Stimulated activated CD8-positive, alpha-beta memory T cell treated with anti-CD3 and anti-CD28 coated beads, Interleukin-15, amount 100 ng/mL, for 48 hours (primary cell): ENCODE results near the gene DICER1.
"Not testable (repeated sequence)": the region's sequence is repeated elsewhere in the genome, so short reads cannot be mapped to it uniquely, and the experiment has no call there.

Experiments used
- DNase-seq, 2 donors: peaks; one replicate each; pipeline ENCODE4 v3.0.0-alpha.2; 2020; ENCODE audit warnings: low read depth in 2 of 2

The DICER1 gene

DNA sequence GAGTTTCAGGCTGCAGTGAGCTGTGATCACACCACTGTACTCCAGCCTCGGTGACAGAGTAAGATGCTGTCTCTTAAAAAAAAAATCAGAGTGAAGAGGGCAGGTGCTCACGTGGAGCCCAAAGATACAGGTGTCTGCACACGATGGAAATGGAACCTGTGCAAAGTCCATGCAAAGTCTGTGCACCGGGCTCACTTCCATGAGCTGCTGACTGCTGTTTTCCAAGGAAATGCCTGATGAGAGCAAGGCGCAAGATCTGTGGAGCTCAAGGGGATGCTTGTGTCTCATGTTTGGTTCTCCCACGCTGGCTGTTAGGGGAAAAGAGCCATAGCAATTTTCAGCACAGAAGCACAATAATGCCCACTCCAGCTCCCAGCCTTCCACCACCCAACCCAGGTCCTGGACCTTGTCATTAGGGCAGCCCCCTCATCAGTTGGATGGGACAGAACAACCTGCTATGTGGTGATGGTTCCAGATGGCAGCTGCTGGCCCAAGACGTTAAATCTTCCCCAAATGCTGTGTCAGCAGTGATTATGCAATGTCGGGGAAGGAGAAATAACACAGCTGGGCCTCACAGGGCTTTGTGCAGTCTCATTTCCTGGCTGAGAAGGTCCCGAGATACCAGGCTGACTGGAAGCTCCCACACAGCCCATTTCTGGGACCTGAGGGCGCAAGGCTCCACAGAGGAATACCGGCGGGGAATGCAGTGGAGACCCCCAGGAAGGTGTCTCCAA is 27.9 kb upstream of the DICER1 start:
- no peak for DNase-seq

DNA sequence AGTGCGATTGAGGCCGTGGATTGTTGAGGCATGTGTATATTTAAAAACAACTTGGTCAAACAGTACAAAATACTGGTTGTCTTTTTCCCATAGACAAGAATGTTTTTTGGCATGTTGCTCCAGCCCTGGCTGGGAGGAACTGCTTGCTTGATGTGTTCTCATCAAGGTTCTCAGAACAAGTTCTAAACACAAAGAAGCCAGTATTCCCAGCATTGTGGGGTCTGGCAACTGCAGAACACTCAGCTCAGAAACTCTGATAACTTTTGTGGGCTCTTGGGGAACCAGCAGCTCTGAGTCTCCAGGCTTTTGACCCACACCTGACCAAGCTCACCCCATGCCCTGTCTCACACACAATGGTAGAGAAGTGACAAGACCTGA is 27.1 kb upstream of the DICER1 start:
- DNase-seq, result no peak

DNA sequence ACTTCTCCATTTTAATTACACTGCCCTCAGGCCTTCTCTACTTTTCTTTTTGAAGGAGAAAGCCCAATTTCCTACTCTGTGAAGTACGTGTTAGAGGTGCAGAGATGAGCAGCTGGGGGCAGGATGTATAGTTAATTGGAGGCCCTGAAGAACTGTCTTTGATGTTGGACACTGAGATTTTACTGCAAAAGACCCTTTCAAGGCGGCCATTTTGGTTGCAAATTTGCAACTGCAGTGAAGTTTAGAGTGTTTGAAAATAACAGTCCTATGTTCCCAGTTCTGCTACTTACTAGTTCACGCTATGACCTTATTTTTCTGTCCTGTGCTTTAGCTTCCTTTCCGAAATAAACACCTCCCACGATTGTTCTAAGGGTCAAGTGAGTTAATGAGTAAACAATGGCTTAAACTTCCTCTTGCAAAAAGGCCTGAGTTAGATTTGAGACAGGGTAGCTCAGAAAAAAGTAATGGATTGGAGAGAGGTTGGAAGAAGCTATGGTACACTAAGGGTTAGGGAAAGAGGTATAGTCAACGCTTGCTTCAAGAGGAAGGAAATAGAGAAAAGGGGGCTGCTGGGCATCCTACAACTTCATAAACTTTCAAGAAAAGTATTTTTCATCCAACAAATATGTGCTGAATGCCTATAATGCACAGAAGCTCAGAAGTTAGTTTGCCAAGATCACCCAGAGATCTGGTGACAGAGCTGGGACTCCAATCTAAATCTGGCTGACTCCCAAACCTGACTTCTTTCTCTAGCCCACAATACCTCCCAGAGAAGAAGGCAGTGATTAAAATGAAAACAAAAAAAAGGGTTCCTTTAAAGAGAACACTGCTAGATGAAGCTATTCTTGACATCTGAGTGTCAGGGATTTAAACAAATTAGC is 26.4 kb upstream of the DICER1 start:
- DNase-seq, result no peak

DNA sequence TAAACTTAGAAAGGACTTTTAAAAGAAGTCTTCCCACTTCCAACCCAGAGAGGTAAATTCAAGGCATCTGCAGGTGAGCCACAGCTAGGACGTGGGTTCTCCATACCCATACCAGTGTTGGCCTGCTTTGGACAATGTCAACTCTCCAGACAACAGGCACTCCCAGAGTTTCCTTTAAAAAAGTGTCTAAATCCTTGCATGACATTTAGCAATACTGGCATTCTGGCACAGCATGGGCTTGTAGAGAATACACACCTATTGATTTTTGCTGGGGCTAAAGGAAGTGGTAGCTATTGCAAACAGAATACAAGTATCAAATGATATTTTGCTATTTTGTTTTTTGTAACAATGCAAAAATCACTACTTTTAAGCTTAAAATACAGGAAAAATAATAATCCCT is 25.8 kb upstream of the DICER1 start:
- DNase-seq, result no peak

DNA sequence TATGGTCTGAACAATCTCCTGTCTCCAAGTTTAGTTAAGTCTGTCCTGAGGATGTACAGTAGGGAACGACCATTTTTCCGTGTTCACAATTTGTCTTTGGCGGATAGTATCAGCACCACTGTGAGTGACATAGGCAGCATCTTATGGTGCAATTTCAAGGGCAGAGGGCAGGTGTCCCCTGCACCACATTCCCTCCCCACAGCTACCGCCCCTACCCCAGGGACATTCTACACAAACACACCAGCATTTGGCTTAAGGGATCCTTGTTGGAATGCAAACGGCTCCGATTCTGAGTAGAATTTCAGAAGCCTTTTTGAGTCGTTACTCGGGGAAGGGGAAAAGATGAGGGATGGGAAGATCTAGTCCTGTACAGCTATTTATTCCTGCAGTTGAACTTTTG is 25.1 kb upstream of the DICER1 start:
- no peak for DNase-seq

DNA sequence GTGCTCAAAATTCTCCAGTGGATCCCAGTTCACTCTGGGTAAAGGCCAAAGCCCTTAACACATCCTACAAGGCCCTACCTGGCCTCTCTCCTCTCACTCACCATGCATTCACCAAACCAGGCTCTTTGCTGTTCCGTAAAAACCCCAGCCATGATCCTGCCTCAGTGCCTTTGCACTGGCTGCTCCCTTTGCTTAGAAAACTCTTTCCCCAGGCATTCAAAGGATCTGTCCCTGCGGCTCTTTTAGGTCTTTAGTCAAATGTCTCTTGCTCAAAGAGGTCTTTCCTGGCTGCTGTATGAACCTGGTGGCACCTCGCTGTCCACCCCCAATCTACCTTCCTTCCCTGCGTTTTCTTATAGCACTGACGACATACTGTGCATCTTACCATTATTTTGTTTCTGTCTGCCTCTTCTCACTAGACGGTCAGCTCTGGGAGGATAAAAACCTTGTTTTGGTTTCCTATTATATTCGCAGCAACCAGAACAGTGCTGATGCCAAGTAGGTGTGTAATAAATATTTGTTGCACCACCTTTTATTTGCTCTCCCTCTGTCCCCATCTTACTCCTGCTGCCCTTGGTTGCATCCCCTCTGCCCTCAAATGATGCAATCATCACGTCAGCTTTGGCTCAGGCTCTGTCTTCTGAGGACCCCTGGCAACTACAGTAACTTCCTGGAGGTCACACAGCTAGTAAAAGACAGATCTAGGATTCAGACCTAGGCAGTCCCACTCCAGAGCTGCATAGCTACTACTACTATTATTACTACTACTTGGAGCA is 23.8 kb upstream of the DICER1 start:
- no peak for DNase-seq

DNA sequence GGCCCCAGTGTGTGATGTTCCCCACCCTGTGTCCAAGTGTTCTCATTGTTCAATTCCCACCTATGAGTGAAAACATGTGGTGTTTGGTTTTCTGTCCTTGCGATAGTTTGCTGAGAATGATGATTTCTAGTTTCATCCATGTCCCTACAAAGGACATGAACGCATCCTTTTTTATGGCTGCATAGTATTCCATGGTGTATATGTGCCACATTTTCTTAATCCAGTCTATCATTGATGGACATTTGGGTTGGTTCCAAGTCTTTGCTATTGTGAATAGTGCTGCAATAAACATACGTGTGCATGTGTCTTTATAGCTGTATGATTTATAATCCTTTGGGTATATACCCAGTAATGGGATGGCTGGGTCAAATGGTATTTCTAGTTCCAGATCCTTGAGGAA is 18.3 kb upstream of the DICER1 start:
- not testable (repeated sequence) for DNase-seq

DNA sequence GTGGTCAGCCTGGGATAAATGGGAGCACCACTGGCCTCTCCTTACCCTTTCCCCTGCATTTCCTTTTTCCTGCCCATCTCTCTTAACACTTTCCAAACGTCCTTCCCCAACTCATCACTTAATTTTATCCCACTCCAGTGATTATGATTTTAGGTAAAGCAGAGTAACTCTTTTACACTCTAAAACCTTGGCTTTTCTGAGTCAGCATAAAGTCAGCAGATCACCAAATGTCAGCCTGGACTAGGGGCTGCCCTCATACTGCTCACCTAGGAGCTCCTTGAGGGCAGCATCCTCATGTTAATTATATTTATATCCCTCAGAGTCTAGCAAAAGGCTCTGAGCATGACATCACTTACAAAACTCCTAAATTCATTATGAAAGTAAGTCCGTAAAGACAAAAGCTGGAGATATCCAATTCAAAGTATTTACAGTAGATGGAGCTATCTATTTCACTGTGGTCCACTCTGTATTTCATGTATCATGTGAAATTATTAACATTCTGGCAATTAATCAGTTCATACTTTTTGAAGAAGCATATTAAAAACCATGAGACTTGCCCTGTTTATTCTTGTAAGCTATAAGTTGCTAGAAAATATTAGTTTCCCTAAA is 17.0 kb upstream of the DICER1 start:
- DNase-seq, result no peak

DNA sequence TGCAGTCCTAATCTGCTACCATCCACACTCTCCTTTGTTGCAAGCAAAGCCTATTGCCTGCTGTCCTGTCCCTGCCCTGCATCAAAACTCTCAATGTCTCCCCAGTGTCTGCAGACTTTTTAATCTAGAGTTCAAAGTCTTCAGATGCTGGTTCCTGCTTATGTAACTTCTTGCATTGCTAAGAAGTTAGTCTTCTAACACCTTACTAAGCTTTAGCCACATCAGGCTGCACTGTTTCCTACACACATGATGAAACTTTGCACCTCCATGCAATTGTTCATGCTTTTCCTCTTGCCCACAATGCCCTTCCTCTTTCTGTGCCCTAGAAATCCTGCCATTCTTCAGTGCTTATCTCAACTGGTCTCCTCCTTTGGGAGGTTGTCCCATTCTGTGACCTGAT is 16.2 kb upstream of the DICER1 start:
- no peak for DNase-seq

DNA sequence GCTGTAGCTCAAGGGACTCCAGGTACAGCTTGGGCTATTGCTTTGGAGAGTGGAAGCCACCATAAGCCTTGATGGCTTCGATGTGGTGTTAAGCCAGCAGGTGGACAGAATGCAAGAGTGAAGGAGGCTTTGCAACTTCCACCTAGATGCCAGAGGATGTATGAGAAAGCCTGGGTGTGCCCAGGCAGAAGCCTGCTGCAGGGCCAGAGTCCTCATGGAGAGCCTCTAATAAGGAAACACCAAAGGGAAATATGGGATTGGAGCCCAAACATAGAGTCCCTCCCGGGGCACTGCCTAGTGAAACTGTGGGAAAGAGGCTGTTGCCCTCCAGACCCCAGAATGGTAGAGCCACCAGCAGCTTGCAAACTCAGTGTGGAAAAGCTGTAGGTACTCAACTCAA is 9.8 kb upstream of the DICER1 start:
- no peak for DNase-seq

DNA sequence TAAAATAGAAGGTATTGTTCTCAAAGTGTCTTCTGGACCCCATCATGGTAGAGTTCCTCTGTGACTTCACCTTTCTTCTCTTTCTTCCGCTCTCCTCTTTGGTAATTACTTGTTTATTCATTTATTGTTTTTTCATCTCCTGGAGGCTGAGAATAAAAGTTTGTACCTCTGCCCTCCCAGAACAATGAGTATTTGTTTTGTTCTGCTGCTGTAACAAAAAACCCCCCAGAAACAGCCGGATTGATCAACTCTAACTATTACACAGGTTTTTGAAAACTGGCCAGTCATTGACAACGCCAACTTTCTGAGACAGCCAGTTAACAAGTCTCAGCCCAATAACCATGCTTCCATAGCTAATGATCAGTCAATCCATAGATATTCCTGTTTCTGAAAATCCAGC is 8.2 kb upstream of the DICER1 start:
- DNase-seq, result no peak

DNA sequence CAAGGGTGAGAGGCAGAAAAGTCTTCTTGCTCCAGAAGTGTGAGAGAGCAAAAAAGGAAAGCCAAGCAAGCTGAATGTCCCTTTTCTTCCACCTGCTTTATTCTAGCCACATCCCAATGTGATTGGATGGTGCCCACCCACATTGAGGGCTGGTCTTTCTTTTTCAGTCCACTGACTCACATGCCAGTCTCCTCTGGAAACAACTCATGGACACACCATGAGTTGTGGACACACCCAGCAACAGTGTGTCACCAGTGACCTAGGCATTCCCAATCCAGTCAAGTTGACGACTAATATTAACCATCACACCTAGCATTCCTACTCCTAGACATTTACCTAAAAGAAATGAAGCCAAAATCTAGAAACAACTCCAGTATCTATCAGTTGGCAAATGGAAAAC is 7.2 kb upstream of the DICER1 start:
- no peak for DNase-seq

DNA sequence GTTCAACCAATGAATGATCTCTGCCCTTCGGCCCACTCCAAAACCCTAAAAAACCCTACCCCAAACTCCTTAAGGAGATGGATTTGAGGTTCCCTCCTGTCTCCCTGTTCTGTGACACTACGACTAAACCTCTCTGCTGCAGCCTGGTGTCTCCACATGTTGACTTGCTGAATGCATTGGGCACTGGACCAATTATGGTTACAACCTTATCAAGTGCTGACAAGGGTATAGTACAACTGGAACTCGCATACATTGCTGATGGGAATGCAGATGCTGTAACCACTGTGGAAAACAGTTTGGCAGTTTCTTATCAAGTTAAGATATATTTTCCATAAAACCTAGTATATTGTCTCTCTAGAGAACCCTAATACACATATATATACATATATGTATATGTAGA is 6.3 kb upstream of the DICER1 start:
- no peak for DNase-seq

DNA sequence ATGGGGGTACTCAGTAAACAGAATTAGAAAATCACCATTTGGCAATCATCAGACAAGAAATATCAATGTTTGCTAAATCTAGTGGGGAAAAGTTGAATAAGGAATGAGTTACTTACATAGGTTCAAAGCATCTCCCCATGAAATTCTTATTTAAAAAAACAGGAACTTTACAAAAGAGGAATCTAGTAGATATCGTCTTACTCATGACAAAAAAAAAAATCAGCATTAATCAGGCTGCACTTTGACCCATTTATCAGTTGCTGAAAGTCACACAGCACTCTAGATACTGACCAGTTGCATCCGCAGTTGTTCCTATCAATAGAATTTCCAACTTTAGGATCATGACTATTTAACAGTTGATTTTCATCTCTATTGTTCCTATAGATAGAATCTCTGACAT is 5.8 kb upstream of the DICER1 start:
- DNase-seq, result no peak

DNA sequence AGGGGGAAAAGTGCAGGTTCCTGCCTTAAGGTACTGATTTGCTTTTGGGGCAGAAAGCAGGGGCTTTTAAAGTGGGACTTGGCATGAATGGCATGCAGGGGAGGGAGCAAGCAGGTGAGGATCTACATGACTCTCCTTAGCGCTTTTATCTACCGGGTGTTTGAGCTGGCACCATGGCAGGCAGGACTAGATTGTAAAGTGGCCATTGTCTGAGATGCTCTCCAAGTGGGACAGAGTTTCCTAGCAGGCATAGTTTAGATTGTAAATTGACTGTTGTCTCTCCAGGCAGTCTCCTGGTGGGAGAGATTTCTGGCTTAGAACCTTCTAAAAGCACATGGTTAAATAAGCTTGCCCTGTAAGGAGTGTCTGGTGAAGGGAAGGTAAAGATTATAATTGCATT is 5.3 kb upstream of the DICER1 start:
- no peak for DNase-seq

DNA sequence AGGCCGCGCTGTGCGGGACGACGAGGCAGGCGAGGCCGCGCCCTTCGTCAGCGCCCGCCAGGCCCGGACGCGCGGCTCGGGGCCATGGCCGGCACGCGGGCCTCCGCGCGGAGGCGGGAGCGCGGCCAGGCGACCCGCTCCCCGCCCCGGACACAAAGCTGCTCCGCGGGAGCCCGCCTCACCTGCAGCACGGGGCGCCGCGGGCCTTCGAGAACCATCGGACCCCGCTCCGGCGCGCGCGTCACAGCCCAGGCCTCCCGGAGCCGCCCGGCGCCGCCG is 342 bp downstream of the DICER1 start:
- DNase-seq, result no peak

DNA sequence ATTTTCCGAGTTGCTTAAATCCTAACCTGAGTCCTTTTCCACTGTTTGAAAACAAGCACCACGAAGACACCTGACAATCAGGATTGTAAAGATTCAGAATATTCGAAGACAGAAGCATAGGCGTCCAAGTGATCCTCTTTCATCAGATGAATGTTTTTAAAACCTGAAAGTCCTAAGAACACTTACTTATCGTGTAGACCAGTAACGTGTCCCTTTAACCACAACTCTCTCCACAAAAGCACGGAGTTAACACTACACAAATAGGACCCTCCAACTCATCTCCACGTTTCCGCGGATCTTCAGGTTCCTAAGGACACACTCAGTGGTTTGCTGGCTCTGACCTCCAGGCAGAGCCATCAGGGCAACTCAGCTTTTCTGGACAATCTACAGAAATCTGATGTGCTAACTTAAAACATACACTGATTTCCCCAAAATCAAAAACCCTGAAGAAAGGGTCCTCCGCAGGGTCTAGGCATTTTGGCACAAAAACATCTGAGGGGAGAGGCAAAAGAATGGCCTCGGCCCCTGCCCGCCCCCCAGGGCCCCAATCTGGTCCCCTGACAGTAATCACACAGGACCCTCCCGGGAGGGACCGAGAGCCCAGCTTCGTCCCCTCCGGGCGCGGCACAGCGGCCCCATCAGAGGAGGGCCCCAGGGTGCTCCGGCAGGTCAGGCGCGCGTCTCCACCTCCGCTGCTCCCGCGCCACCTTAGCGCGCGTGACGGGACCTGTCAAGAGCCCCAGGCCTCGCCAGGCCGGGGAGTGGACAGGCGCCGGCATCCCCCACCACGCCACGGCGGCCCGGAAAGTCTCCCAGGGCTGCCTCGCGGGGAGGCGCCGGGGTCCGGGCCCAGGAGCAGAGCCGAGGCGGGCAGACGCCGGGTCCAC is 925 bp downstream of the DICER1 start:
- peak; percentile 2 to 15 for DNase-seq

DNA sequence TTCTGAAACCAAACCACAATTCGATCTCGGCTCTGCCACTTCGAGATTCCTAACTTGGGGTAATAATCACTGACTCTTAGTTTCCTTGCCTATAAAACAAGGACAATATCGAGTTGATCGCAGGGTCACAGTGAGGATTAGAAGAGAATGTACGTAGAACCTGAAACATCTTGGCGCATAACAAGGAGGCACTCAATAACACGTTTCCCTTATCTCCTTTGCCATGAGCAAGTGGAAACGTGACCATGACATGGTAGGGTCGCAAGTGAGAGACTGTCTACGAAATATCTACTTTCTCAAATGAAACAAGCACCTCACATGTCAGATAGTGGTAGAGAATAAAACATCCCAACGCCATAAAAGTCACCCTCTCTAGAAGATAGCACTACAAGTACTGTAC is 2.3 kb downstream of the DICER1 start:
- no peak for DNase-seq

DNA sequence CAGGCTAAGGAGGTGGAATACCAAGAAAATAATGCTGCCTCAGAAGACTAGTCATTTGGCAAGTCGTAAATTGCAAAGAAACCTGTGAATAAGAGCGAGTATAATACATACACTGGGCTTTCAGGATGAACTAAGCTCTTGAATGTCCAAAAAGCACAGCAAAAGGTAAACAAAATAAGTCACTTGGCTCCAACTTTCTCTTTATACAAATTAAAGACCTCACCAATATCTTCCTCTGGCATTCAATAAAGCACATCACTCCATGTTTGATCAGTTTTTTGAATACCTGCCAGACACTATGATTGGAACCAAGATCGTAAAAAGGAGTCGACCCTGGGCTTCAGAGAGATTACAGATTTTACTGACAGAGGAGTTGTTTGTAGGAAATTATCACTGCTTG is 3.5 kb downstream of the DICER1 start:
- DNase-seq, result no peak

DNA sequence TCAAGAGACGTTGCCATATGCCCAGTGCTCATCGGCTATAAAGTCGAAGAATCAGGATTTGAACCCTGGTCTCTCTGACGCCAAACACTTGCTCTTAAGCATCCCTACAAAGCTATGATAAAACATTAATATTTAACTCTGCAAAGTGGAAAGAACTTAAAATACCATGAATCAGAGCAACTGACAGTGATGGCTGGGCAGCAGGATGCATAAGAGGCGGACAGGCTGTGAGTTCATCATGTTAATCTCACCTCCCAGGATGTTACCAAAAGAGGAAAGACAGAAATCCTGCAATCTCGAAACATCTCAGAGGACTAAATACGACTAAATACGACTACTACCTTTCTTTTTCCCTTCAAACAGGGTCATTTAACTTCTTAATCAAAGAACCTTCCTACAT is 5.8 kb downstream of the DICER1 start:
- no peak for DNase-seq

DNA sequence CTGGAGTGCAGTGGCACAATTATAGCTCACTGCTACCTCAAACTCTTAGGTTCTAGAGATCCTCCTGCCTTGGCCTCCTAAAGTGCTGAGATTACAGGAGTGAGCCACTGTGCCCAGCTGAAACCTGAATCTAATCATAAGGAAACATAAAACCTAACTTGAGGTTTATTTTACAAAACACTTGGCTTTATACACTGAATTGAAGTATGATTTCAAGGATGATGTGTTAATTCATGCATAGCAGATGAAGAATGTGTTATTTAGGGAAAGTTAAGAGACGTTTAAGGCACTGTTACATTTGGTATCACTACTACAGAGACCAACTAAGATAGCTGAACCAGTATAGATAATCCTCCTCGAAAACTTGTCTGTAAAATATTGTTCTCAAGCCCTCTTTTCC is 6.4 kb downstream of the DICER1 start:
- DNase-seq, result no peak
